Mesothelial cell of epicardium (in vitro differentiated cells): ENCODE data around the gene ELSPBP1. TPM values are rescaled to one million over a fixed set of nuclear protein-coding genes. Genes with fewer than 3 reads are reported as not detected.
"Not testable (repeated sequence)": the region's sequence is repeated elsewhere in the genome, so short reads cannot be mapped to it uniquely, and the experiment has no call there.

Experiments used
- DNase-seq, 2 experiments: peaks; one replicate each; pipeline ENCODE4 v3.0.0; 2021; ENCODE audit warnings: low spot score in 2 of 2; ENCODE audit not compliant: unreplicated experiment in 2 of 2
- H3K27ac Mint-ChIP-seq: 2 replicates; pipeline ENCODE4 v1.8.0; 2021; ENCODE audit warnings: mixed read lengths
- H3K27me3 Mint-ChIP-seq: 2 replicates; pipeline ENCODE4 v1.8.0; 2021; ENCODE audit warnings: low read depth, mixed read lengths
- H3K36me3 Mint-ChIP-seq: 2 replicates; pipeline ENCODE4 v1.8.0; 2021; ENCODE audit warnings: mixed read lengths
- H3K4me1 Mint-ChIP-seq: 2 replicates; pipeline ENCODE4 v1.8.0; 2021; ENCODE audit warnings: mixed read lengths
- H3K4me3 Mint-ChIP-seq: 2 replicates; pipeline ENCODE4 v1.8.0; 2021; ENCODE audit warnings: mild to moderate bottlenecking, moderate library complexity, mixed read lengths
- H3K9me3 Mint-ChIP-seq: 2 replicates; pipeline ENCODE4 v1.8.0; 2021; ENCODE audit warnings: mixed read lengths
- CTCF ChIP-seq: fragments of 200-600 bp; sonication (generic); IDR thresholded peaks from one replicate; pipeline ENCODE4 v1.5.0; 2021; ENCODE audit warnings: antibody characterized with exemption; ENCODE audit not compliant: unreplicated experiment
- total RNA-seq: library from RNA; stranded (reverse); gene quantifications from 3 replicates; pipeline ENCODE4 v1.2.1, GENCODE V29; 2021

ELSPBP1 gene
- total RNA-seq, 1 donor from 2014 or later: not detected

GRCh38 chr19:48059331-48059730 lies 64.9 kb downstream of the ELSPBP1 start:
- H3K9me3 Mint-ChIP-seq: no peaks in the 10 kb centered on the region
- H3K4me3 Mint-ChIP-seq: no peak overlapping the region
- H3K27ac Mint-ChIP-seq: no peak overlapping the region
- no peak for DNase-seq
- H3K27me3 Mint-ChIP-seq: peaks cover 30% of the 10 kb centered on the region
- H3K4me1 Mint-ChIP-seq: no peaks in the 10 kb centered on the region
- TF ChIP-seq CTCF: no peak
- H3K36me3 Mint-ChIP-seq: no peaks in the 10 kb centered on the region

- DNase-seq: no peak
- Mint-ChIP-seq H3K27ac (no peak overlapping the region), H3K4me1 (no peaks in the 10 kb centered on the region), H3K4me3 (no peak overlapping the region), H3K9me3 (no peaks in the 10 kb centered on the region), H3K36me3 (no peaks in the 10 kb centered on the region), H3K27me3 (peaks cover 32% of the 10 kb centered on the region)
- no peak for TF ChIP-seq CTCF
These were observed 65.9 kb downstream of the ELSPBP1 start for GRCh38 chr19:48060381-48060780.

- Mint-ChIP-seq H3K27me3 (peaks cover 29% of the 10 kb centered on the region), H3K4me3 (no peak overlapping the region), H3K4me1 (no peaks in the 10 kb centered on the region), H3K9me3 (no peaks in the 10 kb centered on the region), H3K27ac (no peak overlapping the region), H3K36me3 (no peaks in the 10 kb centered on the region)
- no peak for DNase-seq
- TF ChIP-seq CTCF: no peak
These were observed 67.2 kb downstream of the ELSPBP1 start for GRCh38 chr19:48061401-48062344.

- no peak for DNase-seq
- Mint-ChIP-seq H3K36me3 (no peaks in the 10 kb centered on the region), H3K27me3 (peaks cover 28% of the 10 kb centered on the region), H3K4me1 (no peaks in the 10 kb centered on the region), H3K4me3 (no peak overlapping the region), H3K27ac (no peak overlapping the region), H3K9me3 (no peaks in the 10 kb centered on the region)
- TF ChIP-seq CTCF: no peak
These were observed 70.1 kb downstream of the ELSPBP1 start for GRCh38 chr19:48064509-48064908.

- no peak for TF ChIP-seq CTCF
- no peak for DNase-seq
- H3K4me1 Mint-ChIP-seq: no peaks in the 10 kb centered on the region
- peaks cover 5% of the 10 kb centered on the region for H3K27me3 Mint-ChIP-seq
- no peaks in the 10 kb centered on the region for H3K36me3 Mint-ChIP-seq
- no peak overlapping the region for H3K4me3 Mint-ChIP-seq
- H3K27ac Mint-ChIP-seq: no peak overlapping the region
- no peaks in the 10 kb centered on the region for H3K9me3 Mint-ChIP-seq
These were observed 75.0 kb downstream of the ELSPBP1 start for GRCh38 chr19:48069435-48069834.

GRCh38 chr19:48070177-48070769 lies 75.8 kb downstream of the ELSPBP1 start:
- H3K4me3 Mint-ChIP-seq, H3K27me3 Mint-ChIP-seq, H3K36me3 Mint-ChIP-seq, H3K27ac Mint-ChIP-seq, H3K4me1 Mint-ChIP-seq, H3K9me3 Mint-ChIP-seq, DNase-seq: not testable (repeated sequence)
